Muscle of back (tissue), 11 donors: ENCODE data around the gene CDC42SE2. TPM values are rescaled to one million over a fixed set of nuclear protein-coding genes. Genes with fewer than 3 reads are reported as not detected.
"Not testable (repeated sequence)": the region's sequence is repeated elsewhere in the genome, so short reads cannot be mapped to it uniquely, and the experiment has no call there.

Experiments used
- DNase-seq, 3 donors: peaks; one replicate each; pipeline versions ENCODE4 v3.0.0 to v3.0.0-alpha.2; 2013
- polyA plus RNA-seq, 10 donors: library from polyadenylated mRNA; unstranded; fragments of 120-200 nt; gene quantifications; one replicate each; pipeline ENCODE4 v1.2.1, GENCODE V29; 2013; ENCODE audit not compliant: insufficient read length in 10 of 10

The CDC42SE2 gene
- polyA plus RNA-seq, 10 donors = 20.2 to 30.8 (median 26.4) TPM

DNA sequence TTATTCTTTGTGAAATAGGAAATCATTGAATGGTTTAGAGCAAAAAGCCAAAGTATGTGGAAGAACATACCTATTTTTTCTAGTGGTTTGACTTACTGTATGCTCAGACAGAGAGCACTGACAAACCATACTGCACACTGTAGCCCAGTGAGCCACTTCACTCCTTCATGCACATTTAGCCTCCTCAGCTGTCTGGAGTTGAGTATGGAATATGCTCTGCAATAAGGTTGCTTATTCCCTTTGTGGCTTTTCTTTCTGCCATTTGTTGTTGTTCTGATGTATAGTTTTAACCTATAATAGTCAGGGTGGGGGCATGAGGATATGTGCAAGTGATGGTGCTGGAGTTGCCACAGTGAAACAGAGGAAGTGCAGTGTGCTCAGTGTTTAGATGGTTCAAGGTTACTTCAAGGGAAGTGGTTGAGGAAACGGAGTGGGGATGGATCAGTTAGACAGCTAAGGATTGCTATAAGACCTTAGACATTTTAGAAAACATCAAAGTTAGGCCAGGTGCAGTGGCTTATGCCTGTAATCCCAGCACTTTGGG is 100.7 kb downstream of the CDC42SE2 start:
- DNase-seq = no peak

DNA sequence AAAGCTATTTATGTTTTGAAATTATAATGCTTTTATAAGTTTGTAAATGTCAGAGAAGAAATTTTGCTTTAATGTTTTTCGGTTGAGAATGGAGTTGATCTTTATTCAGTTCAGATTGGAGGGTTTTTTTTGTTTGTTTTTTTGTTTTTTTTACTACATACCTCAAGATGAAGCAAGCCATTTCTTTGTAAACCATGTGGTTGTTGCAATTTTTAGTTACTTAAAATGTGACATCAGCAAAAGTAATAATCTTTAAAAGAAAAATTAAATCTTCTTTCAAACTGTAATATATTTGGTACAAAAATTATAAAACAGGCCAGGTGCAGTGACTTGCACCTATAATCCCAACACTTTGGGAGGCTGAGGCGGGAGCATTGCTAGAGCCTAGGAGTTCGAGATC is 102.6 kb downstream of the CDC42SE2 start:
- DNase-seq = no peak

DNA sequence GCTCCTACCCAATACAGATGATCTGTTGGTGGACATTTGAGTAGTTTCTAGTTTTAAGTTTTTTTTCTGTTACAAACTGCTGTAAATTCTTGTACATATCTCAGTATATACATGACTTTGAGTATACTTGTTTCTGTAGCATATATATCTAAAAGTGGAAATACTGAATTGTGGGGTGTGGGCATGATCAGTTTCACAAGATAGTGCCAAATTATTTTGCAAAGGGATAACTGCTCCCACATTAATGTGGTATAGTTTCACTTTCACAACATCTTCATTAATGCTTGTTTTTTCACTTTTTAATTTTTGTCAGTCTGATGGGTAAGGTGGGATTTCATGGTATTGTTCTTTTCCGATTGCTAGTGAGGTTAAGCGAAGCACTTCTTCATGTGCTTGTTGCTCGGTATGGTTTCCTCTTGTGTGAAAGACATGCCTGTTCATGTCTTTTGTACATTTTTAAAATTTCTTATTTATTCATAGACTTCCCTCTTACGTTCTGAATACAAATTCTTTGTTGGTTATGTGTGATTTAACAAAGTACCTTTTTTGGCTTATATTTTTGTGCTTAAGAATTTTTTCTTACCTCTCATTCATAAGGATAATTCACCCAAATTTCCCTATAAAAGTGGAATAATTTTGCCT is 103.5 kb downstream of the CDC42SE2 start:
- no peak for DNase-seq

DNA sequence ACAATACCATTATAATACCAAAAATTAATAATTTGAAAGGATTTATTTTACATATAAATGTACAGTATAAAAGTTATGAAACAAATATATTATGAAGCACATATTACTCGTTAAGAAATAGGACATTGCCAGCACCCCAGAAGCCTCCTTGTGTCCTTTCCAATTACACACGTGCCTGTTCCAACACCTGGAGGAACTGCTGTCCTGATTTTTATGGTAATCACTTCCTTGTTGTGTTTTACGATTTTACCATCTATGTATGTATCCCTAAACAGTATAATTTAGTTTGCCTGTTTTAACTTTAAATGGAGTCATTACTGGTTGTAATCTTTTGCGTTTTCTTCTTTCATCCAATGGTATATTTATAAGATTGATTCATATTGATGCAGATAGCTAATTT is 105.0 kb downstream of the CDC42SE2 start:
- no peak for DNase-seq

DNA sequence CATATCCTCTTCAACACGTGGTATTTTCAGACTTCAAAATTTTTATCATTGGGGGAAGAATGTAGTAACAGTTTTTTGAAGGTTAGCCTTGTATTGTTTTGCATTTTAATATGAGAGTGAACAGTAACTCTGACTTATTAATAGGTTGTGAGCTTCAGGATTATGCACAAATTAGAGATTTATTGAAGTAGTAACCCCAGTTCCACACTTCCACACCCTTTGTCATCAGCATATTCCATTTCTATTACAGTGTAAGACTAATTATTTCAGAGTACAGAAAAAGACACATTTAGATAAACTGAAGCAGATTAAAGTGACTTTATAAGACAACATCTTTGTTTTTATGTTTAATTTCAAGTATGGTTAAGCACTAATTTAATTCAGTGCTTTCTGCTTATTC is 105.7 kb downstream of the CDC42SE2 start:
- DNase-seq = no peak

DNA sequence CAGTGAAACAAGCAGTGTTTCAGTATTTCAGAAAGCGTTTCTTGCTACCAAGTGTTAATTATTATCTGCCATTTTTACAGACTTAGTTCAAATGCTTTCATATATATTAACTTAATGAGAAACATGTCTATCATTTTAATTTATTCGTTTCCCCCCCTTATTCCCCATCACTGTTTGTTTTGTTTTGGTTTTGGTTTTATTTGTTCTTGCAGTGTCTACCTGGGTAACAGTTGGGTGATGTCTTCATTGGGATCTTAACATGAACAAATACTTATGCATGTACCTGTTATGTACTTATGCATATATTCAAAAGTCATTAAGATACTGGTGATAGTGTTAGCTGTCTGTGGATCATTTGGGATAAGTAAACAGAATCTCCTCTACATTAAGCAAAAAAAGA is 108.0 kb downstream of the CDC42SE2 start:
- DNase-seq = no peak

DNA sequence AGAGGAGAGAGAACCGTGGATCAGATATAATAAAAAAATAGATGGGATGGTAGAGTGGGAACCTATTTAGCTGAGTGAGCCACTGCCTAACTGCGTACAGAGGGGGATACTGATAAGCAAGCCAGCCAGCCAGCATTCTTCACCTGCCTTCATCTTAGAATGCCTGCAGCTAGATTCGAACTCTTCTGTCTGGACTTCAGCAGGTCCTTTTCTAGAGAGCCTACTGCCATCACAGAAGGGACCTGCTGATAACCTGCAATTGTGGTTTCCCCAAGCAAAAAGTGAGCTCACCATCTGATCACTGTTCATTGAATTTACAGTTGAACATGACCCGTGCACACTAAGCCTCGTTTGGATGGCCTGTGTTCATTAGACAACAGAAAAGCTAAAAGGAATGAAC is 109.4 kb downstream of the CDC42SE2 start:
- DNase-seq = no peak

DNA sequence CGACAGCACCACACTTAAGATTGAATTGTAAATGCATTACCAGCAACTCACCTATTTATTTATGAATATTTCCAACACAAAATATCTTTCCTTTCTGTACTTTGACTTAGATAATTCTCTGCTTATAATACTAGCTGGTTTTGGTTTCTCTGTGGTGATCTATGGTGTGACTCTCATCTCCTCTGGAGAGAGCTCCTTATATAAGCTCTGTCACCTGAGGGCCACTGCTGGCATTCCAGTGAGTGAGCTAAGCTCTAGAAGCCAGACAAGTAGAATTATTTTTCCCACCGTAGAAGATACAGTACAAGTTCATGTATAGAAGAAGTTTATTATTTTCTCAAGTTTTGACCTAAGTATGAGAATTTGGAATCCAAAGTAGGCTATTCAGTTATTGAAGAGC is 111.5 kb downstream of the CDC42SE2 start:
- no peak for DNase-seq

DNA sequence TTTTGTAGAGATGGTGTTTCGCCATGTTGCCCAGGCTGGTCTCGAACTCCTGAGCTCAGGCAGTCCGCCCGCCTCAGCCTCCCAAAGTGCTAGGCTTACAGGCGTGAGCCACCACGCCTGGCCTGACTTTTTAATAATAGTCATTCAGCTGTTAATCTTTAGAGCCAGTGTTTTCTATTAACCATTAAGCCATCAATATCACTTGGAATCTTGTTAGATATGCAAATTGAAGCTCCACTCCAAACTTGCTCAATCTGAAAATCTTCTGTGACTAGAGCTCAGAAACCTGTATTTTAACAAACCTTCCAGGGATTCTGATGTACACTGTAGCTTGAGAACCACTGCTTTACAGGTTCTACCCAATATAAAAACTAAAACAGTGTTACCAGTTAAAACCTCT is 113.5 kb downstream of the CDC42SE2 start:
- DNase-seq = no peak

DNA sequence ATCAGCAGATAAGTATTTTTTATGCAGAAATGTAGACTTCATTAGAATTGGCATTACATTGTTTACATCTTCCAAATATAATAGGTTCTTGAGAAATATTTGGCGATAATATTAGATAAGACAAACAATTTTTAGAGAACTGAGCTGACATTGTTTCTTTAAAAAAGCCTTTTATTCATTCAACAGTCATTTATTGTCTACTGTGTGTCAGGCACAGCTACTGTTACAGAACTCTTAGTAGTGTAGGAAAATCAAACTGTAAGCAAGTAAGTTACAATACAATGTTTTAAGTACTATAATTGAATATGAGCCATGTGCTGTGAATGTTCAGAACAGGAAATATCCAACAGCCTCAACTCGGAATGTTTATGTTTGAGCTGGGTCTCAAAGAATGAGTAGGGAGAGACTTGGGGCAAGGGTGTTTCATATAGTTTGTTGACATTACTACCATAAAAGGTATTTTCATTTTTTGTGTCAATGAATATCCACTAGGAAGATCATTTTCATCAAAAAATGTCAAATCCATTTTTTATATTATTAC is 114.0 kb downstream of the CDC42SE2 start:
- peak in 1 of 3 donors; percentile 19 for DNase-seq

DNA sequence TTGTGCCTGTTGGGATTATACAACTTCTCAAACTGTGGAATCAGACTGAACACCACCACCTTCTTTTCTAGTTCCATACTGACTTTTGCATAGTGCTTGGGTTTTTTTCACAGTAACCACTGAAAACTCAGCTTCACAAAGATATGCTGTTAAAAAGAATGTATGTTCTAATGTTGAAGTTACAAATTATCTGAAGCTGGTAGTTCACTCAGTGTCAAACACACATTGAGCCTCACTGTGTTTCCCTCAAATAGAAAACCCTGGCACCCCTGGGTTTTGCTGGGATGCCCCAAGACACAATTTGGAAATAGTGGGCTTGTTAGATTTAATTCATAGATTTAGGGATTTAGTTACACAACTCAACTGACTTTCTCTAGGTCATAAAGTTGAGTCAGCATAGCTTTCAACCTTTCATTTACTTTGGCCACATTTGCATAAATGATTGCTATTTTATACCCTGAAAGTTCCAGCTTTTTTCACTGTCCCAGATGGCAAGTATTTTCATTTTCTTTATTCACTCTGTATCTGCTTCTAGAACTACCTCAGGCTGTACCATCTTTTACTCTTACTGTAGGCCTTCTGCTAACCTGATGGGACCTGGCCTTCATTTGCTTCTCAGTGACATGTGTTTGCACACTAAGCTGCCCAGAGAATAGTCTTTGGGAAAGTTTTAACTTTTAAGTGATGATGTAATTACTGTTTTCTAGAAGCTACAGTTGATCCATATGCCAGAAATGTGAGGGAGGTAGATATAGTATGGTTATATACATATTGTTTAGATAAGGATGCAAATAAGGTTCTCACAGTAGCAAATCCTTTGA is 115.1 kb downstream of the CDC42SE2 start:
- DNase-seq = no peak

DNA sequence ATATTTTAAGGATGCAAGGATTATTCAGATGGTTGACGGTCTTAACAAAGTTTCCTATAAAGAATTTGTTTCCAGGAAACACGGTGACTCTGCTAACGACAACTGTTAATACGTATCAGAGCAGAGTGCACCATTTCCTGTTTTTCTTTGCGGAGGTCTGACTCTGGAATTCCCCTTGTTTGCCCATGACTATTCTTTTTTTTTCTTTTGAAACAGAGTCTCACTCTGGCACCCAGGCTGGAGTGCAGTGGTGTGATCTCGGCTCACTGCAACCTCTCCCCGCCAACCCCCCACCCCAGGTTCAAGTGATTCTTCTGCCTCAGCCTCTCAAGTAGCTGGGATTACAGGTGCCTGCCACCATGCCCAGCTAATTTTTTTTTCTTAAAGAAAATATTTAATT is 115.9 kb downstream of the CDC42SE2 start:
- DNase-seq = peak in 2 of 3 donors; percentile 18 to 36

DNA sequence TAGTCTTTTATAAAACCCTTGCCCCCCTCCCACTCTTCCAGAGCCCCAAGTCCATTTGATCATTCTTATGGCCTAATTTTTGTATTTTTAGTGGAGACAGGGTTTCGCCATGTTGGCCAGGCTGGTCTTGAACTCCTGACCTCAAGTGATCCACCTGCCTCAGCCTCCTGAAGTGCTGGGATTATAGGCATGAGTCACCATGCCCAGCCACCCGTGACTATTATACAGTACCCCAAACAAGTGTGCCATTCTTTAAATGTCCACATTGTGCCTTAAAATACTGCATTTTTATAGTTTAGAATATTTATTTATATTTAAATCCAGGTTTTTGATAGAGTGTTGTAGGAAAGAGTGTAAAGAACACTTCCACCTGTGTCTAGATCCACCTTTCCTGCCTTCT is 116.4 kb downstream of the CDC42SE2 start:
- not testable (repeated sequence) for DNase-seq

DNA sequence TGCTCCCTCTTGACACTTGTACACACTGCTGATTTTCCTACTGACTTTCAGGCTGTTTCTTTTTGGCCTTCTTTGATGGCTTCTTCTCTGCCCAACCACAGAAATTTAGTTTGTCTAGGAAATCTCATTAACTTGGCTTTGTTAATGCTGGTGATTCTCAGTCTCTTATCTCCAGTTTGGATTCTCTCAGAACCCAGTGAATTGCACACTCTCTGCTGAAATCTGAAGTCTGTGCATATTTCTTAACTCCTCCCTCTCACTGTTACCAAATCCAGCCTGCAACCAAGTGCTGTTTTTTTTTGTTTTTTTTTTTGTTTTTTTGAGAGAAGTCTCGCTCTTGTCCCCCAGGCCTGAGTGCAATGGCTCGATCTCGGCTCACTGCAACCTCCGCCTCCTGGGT is 117.2 kb downstream of the CDC42SE2 start:
- DNase-seq = no peak

DNA sequence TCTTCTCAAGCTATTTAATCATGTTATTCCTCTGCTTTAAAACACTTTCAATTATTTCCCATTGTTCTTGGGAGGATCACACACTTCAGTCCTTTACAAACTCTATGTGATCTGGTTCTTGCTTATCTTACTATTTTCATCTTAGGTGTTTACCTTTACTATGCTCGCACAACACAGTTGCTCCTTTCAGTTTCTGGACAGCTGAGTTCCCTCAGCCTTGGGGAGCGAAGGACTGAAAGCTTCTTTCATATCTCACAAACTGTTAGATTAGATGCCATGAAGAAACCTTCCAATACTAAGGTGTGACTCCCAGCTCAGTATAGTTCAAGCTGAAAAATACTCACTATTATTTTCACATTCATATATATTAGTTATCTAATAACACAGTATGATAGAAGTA is 117.9 kb downstream of the CDC42SE2 start:
- DNase-seq = no peak

DNA sequence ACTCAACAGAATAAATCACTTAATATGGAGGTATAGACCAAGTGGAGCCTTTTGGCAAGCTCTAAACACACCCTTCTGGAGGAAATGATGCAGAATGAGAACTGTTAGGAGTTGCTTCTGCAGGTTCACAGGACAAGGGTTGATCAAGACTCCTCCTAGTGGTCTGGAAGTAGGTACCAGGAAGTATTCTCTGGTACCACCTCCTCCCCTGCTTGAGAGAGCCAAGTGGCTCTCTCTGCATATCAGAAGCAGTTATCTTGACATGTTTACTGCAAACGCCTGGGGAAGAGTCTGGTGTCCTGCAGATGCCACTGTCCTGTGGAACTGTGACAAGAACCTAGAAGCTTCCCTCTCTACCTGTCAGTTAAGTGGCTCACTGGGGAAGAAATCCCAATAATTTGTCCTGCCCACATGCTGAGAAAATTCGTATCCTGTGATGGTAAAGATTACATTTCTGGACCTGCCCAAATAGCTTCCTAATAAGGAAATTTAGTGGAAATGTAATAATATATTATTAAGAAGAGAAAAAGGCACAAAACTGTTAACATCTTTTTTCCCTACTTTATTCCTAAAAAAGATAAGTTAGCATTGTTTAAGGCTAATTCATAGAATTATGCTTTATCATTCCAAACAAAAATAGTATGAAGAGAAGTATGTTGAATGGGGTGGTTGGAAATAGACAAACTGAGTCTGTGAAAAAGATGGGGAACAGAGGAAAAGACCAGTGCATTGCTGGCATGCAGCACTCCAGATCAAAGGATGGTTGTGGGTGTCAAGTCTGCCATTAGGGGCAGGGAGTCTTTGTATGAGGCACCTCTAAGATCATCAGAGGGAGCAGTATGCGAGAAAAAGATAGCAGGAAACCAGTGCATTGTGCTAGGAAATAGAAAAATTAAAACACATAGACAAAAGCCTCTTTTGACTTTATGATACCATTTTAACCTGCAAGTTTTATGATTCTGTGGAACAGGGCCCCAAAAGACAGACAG is 118.8 kb downstream of the CDC42SE2 start:
- peak in 2 of 3 donors; percentile 12 to 21 for DNase-seq

DNA sequence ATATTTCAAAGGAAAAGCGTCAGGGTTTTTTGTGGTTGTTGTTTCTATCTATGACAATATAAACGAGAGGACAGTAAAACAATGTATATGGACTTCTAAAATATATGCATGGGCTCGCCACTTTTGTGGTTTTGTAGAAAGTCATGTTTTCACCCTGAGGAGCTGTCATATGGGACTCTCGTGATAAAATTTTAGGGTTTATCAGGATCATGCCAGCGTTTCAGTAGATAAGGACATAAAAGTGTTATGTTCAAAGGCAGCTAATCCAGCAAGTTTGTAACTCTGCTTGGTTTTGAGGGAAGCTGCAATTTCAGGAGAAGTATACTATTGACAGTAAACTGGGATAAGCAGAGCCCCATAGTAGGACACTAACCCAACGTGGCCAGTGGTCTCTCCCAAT is 120.3 kb downstream of the CDC42SE2 start:
- no peak for DNase-seq

DNA sequence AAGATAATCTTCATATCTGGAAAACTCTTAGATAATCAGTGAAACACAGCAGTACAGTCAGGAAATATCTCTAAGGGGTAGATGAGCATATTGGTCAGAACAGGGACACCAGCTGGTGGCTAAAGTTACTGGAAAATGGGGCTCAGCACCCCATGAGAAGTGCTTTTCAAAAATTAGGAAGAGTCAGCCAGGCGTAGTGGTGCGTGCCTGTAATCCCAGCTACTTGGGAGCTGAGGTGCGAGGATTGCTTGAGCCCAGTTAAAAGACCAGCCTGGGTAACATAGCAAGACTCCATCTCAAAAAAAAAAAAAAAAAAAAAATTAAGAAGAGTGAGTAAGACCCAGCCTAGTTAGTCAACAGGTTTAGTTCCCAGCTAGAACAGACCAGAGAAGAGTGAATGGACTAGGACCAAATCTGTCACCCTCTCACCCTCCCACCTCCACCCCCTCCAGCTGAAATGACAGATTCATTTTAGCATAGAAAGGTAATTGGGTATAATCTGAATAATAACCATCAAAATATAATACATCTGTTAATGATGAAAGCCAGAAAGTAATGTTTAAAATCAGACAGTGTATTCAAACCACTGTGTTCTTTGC is 120.9 kb downstream of the CDC42SE2 start:
- DNase-seq = no peak

DNA sequence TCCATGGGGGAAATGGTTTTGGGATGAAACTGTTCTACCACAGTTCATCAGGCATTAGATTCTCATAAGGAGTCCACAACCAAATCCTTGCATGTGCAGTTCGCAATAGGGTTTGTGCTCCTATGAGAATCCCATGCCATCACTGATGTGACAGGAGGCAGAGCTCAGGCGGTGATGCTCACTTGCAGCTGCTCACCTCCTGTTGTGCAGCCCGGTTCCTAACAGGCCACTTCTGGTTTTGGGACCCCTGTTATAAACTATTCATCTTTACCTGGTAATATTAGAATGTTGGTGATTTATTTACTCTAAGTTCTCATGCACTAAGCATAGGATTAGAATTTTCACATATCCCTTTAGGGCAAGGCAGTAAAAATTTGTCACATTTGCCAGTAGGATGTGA is 122.3 kb downstream of the CDC42SE2 start:
- no peak for DNase-seq

DNA sequence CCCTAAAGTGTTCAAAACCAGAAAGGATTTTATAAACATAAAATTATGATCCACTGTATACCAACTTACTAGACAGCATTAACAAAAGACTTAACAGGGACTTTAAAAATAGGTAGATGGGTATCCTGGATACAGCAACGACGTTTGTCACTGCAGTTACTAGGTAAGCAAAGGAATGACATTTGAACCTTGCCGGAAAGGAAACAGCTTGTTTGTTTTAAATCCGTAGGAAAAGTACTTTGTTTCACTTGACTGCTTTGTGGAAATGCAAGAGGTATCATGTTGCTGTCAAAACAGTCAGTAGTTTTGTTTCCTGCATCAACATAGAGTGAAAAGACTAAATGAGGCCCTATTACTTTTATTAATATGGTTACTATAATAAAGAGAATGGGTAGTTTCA is 122.9 kb downstream of the CDC42SE2 start:
- no peak for DNase-seq

DNA sequence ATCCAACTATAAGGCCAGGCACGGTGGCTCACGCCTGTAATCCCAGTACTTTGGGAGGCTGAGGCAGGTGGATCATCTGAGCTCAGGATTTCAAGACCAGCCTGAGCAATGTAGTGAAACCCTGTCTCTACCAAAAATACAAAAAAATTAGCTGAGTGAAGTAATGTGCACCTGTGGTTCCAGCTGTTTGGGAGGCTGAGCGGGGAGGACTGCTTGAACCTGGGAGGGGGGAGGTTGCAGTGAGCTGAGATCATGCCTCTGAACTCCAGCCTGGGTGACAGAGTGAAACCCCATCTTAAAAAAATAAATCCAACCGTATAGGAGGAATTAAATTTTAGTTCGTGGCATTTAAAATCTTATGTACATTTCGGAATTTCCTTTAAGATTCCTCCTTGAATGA is 123.4 kb downstream of the CDC42SE2 start:
- no peak for DNase-seq
